K562 (cell line): ENCODE measurements around the gene YLPM1. TPM values are rescaled to one million over a fixed set of nuclear protein-coding genes. Genes with fewer than 3 reads are reported as not detected.

Experiments used
- ELF2 ChIP-seq: fragments of 250-450 bp; sonication (Bioruptor Pico); IDR thresholded peaks from 2 replicates; pipeline ENCODE4 v1.5.0; 2021; ENCODE audit warnings: mild to moderate bottlenecking
- GABPB1 ChIP-seq: sonication (generic); formaldehyde crosslinking; IDR thresholded peaks from 2 replicates; pipeline ENCODE4 v1.8.0; 2022; ENCODE audit warnings: mild to moderate bottlenecking, missing genetic modification reagents
- MAFG ChIP-seq: fragments of 450-650 bp; conservative IDR thresholded peaks from 2 replicates; pipeline ENCODE4 v1.6.1; 2016; ENCODE audit warnings: missing genetic modification characterization, missing compliant biosample characterization
- MAX ChIP-seq: sonication (generic); formaldehyde crosslinking; IDR thresholded peaks from 2 replicates; pipeline ENCODE4 v1.9.0; 2022; ENCODE audit warnings: mild to moderate bottlenecking, missing genetic modification reagents
- MEF2A ChIP-seq: IDR thresholded peaks from 2 replicates; pipeline ENCODE4 v1.6.1; 2011; ENCODE audit warnings: low read depth, mild to moderate bottlenecking, low read length, moderate library complexity; ENCODE audit not compliant: control insufficient read depth
- MEIS2 ChIP-seq: fragments of 450-650 bp; IDR thresholded peaks from 2 replicates; pipeline ENCODE4 v1.6.1; 2014; ENCODE audit warnings: mild to moderate bottlenecking; ENCODE audit not compliant: partially characterized antibody
- POLR2A ChIP-seq: fragments of 450-650 bp; conservative IDR thresholded peaks from 2 replicates; pipeline ENCODE4 v1.6.1; 2016
- PRMT5 ChIP-seq: sonication (generic); formaldehyde crosslinking; IDR thresholded peaks from 2 replicates; pipeline ENCODE4 v1.5.0; 2020; ENCODE audit warnings: missing genetic modification reagents
- RBM34 ChIP-seq: fragments of 200-400 bp; formaldehyde crosslinking; IDR thresholded peaks from 2 replicates; pipeline ENCODE4 v1.6.1; 2018; ENCODE audit warnings: low read length, borderline replicate concordance; ENCODE audit not compliant: insufficient read depth
- SMAD3 ChIP-seq: fragments of 450-650 bp; formaldehyde crosslinking; conservative IDR thresholded peaks from 2 replicates; pipeline ENCODE4 v1.4.0; 2020; ENCODE audit warnings: mild to moderate bottlenecking
- SMARCA4 ChIP-seq: fragments of 450-650 bp; IDR thresholded peaks from 2 replicates; pipeline ENCODE4 v1.6.1; 2016
- SMARCB1 ChIP-seq: IDR thresholded peaks from 2 replicates; pipeline ENCODE4 v1.6.1; 2011; ENCODE audit warnings: improper control_type of control experiment, low read depth; ENCODE audit not compliant: insufficient read length
- SUPT5H ChIP-seq: fragments of 450-650 bp; IDR thresholded peaks from 2 replicates; pipeline ENCODE4 v1.6.1; 2016
- TBL1XR1 ChIP-seq, 2 experiments: IDR thresholded peaks; 2 replicates each; pipeline ENCODE4 v1.6.1; 2012; ENCODE audit warnings: improper control_type of control experiment in 2 of 2, low read length in 2 of 2, mild to moderate bottlenecking in 1 of 2
- XRCC3 ChIP-seq: fragments of 450-650 bp; IDR thresholded peaks from 2 replicates; pipeline ENCODE4 v1.6.1; 2017; ENCODE audit warnings: mild to moderate bottlenecking, moderate library complexity
- ZNF318 ChIP-seq, 2 experiments: fragments of 450-650 bp; IDR thresholded peaks; 2 replicates each; pipeline ENCODE4 v1.6.1; 2016; ENCODE audit warnings: mild to moderate bottlenecking in 2 of 2, borderline replicate concordance in 1 of 2, low read depth in 1 of 2, moderate library complexity in 1 of 2
- ZNF717 ChIP-seq: fragments of 250-450 bp; sonication (Bioruptor Pico); IDR thresholded peaks from 2 replicates; pipeline ENCODE4 v1.5.0; 2021
- ZNF764 ChIP-seq: fragments of 250-450 bp; sonication (Bioruptor Pico); IDR thresholded peaks from 2 replicates; pipeline ENCODE4 v1.4.0; 2020; ENCODE audit warnings: low read depth, mild to moderate bottlenecking, moderate library complexity
- ZNF780A ChIP-seq: fragments of 250-450 bp; sonication (Bioruptor Pico); IDR thresholded peaks from 2 replicates; pipeline ENCODE4 v1.5.0; 2021; ENCODE audit warnings: mild to moderate bottlenecking
- ZZZ3 ChIP-seq: fragments of 450-650 bp; IDR thresholded peaks from 2 replicates; pipeline ENCODE4 v1.6.1; 2016; ENCODE audit warnings: antibody characterized with exemption, mild to moderate bottlenecking, moderate library complexity
- polyA plus RNA-seq, 8 experiments: library from polyadenylated mRNA; depleted of rRNA in 4 of 8; stranded (reverse) in 5 of 8; unstranded in 3 of 8; fragments of >200 nt; fragmentation: Nextera tagmentation in 2 of 8; fragmentation: Illumina TruSeq in 1 of 8; extraction: Ambion mirVana in 2 of 8; extraction: Trizol in 1 of 8; gene quantifications; 2 replicates each; pipeline versions ENCODE4 v1.2.1 to v1.2.3, GENCODE V29; 2011 to 2014; ENCODE audit warnings: inconsistent platforms in 1 of 8, missing spikeins in 1 of 8
- total RNA-seq, 7 experiments: library from RNA; depleted of rRNA in 6 of 7; stranded (reverse); fragments of >200 nt in 6 of 7; fragmentation: Illumina TruSeq in 2 of 7; extraction: Trizol in 2 of 7; gene quantifications; 2 replicates each; pipeline versions ENCODE4 v1.2.1 to v1.2.3, GENCODE V29; 2011 to 2021; ENCODE audit warnings: low replicate concordance in 1 of 7
- TF ChIP-seq, protein P1 (sequence below): fragments of 250-450 bp; sonication (Bioruptor Pico); IDR thresholded peaks from 2 replicates; pipeline ENCODE4 v1.8.0; 2021; ENCODE audit warnings: mild to moderate bottlenecking, moderate library complexity

Gene YLPM1
- total and polyA plus RNA-seq, 9 of the 15 experiments (the other 6 are each of a cell fraction or from before 2014, with no cell fraction given): 7.2 to 32.7 (median 14.6) TPM

DNA sequence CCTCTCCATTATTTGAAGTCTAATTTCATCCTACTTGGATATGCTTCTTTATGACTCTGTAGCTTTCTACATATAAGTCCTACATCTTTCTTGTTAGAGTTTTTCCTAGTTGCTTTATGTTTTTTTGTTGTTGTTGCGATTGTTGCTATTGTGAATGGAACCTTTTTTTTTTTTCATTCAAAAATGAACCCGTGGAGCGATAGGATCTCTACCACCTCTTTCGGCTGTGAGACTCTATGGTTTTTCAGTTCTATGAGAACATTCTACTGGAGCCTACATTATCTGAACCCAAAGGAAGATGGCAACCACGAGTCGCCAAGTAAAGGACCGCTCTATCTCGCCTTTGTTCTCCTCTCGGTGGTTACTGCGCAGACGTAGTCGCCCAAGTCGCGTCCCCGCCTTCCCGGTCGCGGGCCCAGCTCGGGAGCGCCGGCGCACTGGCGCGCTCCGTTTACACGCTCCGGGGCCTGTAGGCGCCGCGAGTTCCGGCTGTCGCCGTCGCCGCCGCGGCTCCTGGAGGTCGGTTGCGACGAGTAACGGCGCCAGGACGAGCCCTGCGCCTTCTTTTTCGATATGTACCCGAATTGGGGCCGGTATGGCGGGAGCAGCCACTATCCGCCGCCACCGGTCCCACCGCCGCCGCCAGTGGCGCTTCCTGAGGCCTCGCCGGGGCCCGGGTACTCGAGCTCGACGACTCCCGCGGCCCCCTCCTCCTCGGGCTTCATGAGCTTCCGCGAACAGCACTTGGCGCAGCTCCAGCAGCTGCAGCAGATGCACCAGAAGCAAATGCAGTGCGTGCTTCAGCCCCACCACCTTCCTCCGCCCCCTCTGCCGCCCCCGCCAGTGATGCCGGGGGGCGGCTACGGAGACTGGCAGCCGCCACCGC, at the start of gene YLPM1 (continued):
- TF ChIP-seq, protein P1, sequence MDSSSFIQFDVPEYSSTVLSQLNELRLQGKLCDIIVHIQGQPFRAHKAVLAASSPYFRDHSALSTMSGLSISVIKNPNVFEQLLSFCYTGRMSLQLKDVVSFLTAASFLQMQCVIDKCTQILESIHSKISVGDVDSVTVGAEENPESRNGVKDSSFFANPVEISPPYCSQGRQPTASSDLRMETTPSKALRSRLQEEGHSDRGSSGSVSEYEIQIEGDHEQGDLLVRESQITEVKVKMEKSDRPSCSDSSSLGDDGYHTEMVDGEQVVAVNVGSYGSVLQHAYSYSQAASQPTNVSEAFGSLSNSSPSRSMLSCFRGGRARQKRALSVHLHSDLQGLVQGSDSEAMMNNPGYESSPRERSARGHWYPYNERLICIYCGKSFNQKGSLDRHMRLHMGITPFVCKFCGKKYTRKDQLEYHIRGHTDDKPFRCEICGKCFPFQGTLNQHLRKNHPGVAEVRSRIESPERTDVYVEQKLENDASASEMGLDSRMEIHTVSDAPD (CRISPR knock-in tag): no peak
- peak; percentile 84 for TF ChIP-seq SUPT5H
- no peak for TF ChIP-seq MEF2A
- TF ChIP-seq PRMT5 (CRISPR knock-in tag): no peak
- TF ChIP-seq MEIS2: peak; percentile 54
- TF ChIP-seq MAFG (tag): no peak
- TF ChIP-seq SMARCA4: no peak
- TF ChIP-seq XRCC3: no peak
- peak; percentile 88 for TF ChIP-seq POLR2A
- TF ChIP-seq ZZZ3: no peak
- TF ChIP-seq ELF2 (CRISPR knock-in tag): no peak
- TF ChIP-seq MAX (CRISPR knock-in tag): peak; percentile 65
- no peak for TF ChIP-seq RBM34
- peak; percentile 56; the same call in 1 of the 2 replicates for TF ChIP-seq GABPB1
- no peak; a peak in 1 of 4 replicates for TF ChIP-seq TBL1XR1 (IDR thresholded peaks at IDR 0.05; ENCODE audit: low read length in 2 of 2)
- TF ChIP-seq SMAD3: no peak
- TF ChIP-seq SMARCB1: no peak
- TF ChIP-seq ZNF780A: no peak
- TF ChIP-seq ZNF764 (CRISPR knock-in tag): no peak
- TF ChIP-seq ZNF318 (IDR thresholded peaks at IDR 0.05; ENCODE audit: borderline replicate concordance in 1 of 2, low read depth in 1 of 2): no peak
- TF ChIP-seq ZNF717 (CRISPR knock-in tag): no peak
